NOMO-1 (cell line): ENCODE measurements around the gene PERCC1.

ENCODE experiments used
- DNase-seq, 2 experiments: peaks; one replicate each; lab custom pipeline; 2025; ENCODE audit not compliant: unreplicated experiment in 2 of 2; lab: John Stamatoyannopoulos, UW

Gene PERCC1

GRCh38 chr16:1430759-1431496, at the start of gene PERCC1:
Gene PERCC1, plus strand, starts transcription at chr16:1431078. Its CDS starts 1,516 bp downstream, at chr16:1432594.
- DNase-seq = no peak

GRCh38 chr16:1381612-1382406, 49.1 kb upstream of the PERCC1 start:
- DNase-seq = no peak

GRCh38 chr16:1383556-1383955, 47.3 kb upstream of the PERCC1 start:
- no peak for DNase-seq

- DNase-seq = no peak
Observed at GRCh38 chr16:1385232-1385631, 45.6 kb upstream of the PERCC1 start.

GRCh38 chr16:1387331-1387730, 43.5 kb upstream of the PERCC1 start:
- no peak for DNase-seq

GRCh38 chr16:1389762-1390161, 41.1 kb upstream of the PERCC1 start:
- DNase-seq = no peak

- DNase-seq = no peak
Observed at GRCh38 chr16:1390239-1390779, 40.6 kb upstream of the PERCC1 start.

GRCh38 chr16:1392826-1393225, 38.1 kb upstream of the PERCC1 start:
- no peak for DNase-seq

- DNase-seq = no peak
Observed at GRCh38 chr16:1393613-1394176, 37.2 kb upstream of the PERCC1 start.

GRCh38 chr16:1394367-1394951, 36.4 kb upstream of the PERCC1 start:
- DNase-seq = no peak

GRCh38 chr16:1395444-1396031, 35.3 kb upstream of the PERCC1 start:
- no peak for DNase-seq

GRCh38 chr16:1397779-1398178, 33.1 kb upstream of the PERCC1 start:
- no peak for DNase-seq

GRCh38 chr16:1398351-1398750, 32.5 kb upstream of the PERCC1 start:
- DNase-seq = no peak

- no peak for DNase-seq
Observed at GRCh38 chr16:1398826-1399581, 31.9 kb upstream of the PERCC1 start.

- no peak for DNase-seq
Observed at GRCh38 chr16:1401061-1401757, 29.7 kb upstream of the PERCC1 start.

GRCh38 chr16:1401758-1402154, 29.1 kb upstream of the PERCC1 start:
- DNase-seq = no peak

GRCh38 chr16:1403036-1403435, 27.8 kb upstream of the PERCC1 start:
- no peak for DNase-seq

GRCh38 chr16:1403733-1404132, 27.1 kb upstream of the PERCC1 start:
- DNase-seq = no peak

- no peak for DNase-seq
Observed at GRCh38 chr16:1407753-1408152, 23.1 kb upstream of the PERCC1 start.
